Endothelial cell of umbilical vein (primary cell): ENCODE measurements around the gene RNGTT. TPM values are rescaled to one million over a fixed set of nuclear protein-coding genes. Genes with fewer than 3 reads are reported as not detected.

Experiments used
- BruUV-seq: library from RNA; stranded (reverse); fragments of 400-500 nt; replicated peaks from 2 replicates; lab custom pipeline; 2021; lab: Mats Ljungman, UMichigan
- CTCF ChIA-PET: fragments of 300-600, 350-600 bp; sonication (Branson Sonifier 250); formaldehyde crosslinking; loops from one replicate; lab custom pipeline; 2021; ENCODE audit warnings: antibody characterized with exemption, inconsistent platforms; lab: Charles Lee
- POLR2A ChIA-PET: fragments of 300-600, 350-600 bp; sonication (Branson Sonifier 250); formaldehyde crosslinking; loops from one replicate; lab custom pipeline; 2021; ENCODE audit warnings: antibody characterized with exemption, inconsistent platforms; lab: Charles Lee
- DNase-seq: peaks from one replicate; pipeline ENCODE4 v3.0.0-alpha.2; 2011; ENCODE audit warnings: low read depth, low spot score
- FAIRE-seq: peaks from 2 replicates; lab custom pipeline; 2011; peaks lifted over from hg19 to GRCh38; lab: Jason Lieb, UNC
- H2AFZ ChIP-seq: 2 replicates; pipeline ENCODE4 v1.6.0; 2012; ENCODE audit warnings: low read depth, low read length, control low read depth, inconsistent platforms
- H3K27ac ChIP-seq: 2 replicates; pipeline ENCODE4 v1.5.1; 2011; ENCODE audit warnings: low read depth, mild to moderate bottlenecking, control low read depth, low read length, moderate library complexity; ENCODE audit not compliant: insufficient read depth
- H3K27me3 ChIP-seq, 2 experiments: 2 replicates each; pipeline versions ENCODE4 v1.6.0 to v1.6.1; 2011; ENCODE audit warnings: low read length in 2 of 2, mixed read lengths in 1 of 2; ENCODE audit not compliant: control insufficient read depth in 2 of 2, insufficient read depth in 2 of 2
- H3K36me3 ChIP-seq, 2 experiments: 2 replicates in 1 of 2; 3 replicates in 1 of 2; pipeline ENCODE4 v1.5.1; 2011; ENCODE audit warnings: low read length in 2 of 2, mild to moderate bottlenecking in 1 of 2, moderate library complexity in 1 of 2; ENCODE audit not compliant: control insufficient read depth in 2 of 2, insufficient read depth in 2 of 2; ENCODE audit errors: extremely low read depth in 1 of 2
- H3K4me1 ChIP-seq: 3 replicates; pipeline ENCODE4 v1.5.1; 2011; ENCODE audit warnings: mild to moderate bottlenecking, low read length; ENCODE audit not compliant: control insufficient read depth, insufficient read depth; ENCODE audit errors: extremely low read depth
- H3K4me2 ChIP-seq: 2 replicates; pipeline ENCODE4 v1.6.1; 2011; ENCODE audit warnings: low read length, control low read depth, mixed read lengths; ENCODE audit not compliant: insufficient read depth
- H3K4me3 ChIP-seq, 3 experiments: fragments of 200-600 bp in 1 of 3; sonication (generic), shearing (Covaris generic) in 1 of 3; replicated peaks in 1 of 3; 2 replicates each; pipeline ENCODE4 v1.5.1; 2011 to 2016; ENCODE audit warnings: control low read depth in 3 of 3, low read length in 3 of 3, mild to moderate bottlenecking in 2 of 3, inconsistent platforms in 1 of 3, low read depth in 1 of 3, moderate library complexity in 1 of 3; ENCODE audit not compliant: insufficient read depth in 1 of 3
- H3K79me2 ChIP-seq: 2 replicates; pipeline ENCODE4 v1.6.0; 2012; ENCODE audit warnings: low read length, inconsistent platforms; ENCODE audit not compliant: control insufficient read depth, insufficient read depth
- H3K9ac ChIP-seq: replicated peaks from 2 replicates; pipeline ENCODE3; 2011; ENCODE audit warnings: low read length, control low read depth; ENCODE audit not compliant: insufficient read depth; ENCODE audit errors: extremely low read depth
- H3K9me1 ChIP-seq: replicated peaks from 3 replicates; pipeline ENCODE4 v1.6.0; 2011; ENCODE audit warnings: mild to moderate bottlenecking, low read length; ENCODE audit not compliant: control insufficient read depth, insufficient read depth; ENCODE audit errors: extremely low read depth
- H3K9me3 ChIP-seq: replicated peaks from 2 replicates; pipeline ENCODE4 v1.5.1; 2012; ENCODE audit warnings: low read length, inconsistent platforms; ENCODE audit not compliant: control insufficient read depth, insufficient read depth
- H4K20me1 ChIP-seq: replicated peaks from 2 replicates; pipeline ENCODE3; 2011; ENCODE audit warnings: mild to moderate bottlenecking, low read length; ENCODE audit not compliant: control insufficient read depth, insufficient read depth; ENCODE audit errors: extremely low read depth
- CTCF ChIP-seq, 2 donors: IDR thresholded peaks; 1 replicate in 1 of 2; 2 replicates in 1 of 2; pipeline ENCODE4 v1.5.1; 2011; ENCODE audit warnings: low read length in 2 of 2, mild to moderate bottlenecking in 2 of 2, moderate library complexity in 2 of 2, control low read depth in 1 of 2, inconsistent platforms in 1 of 2, low read depth in 1 of 2; ENCODE audit not compliant: insufficient read depth in 1 of 2; ENCODE audit errors: extremely low read depth in 1 of 2
- EZH2 ChIP-seq: IDR thresholded peaks from 2 replicates; pipeline ENCODE4 v1.6.1; 2012; ENCODE audit warnings: borderline replicate concordance, low read depth, mild to moderate bottlenecking, moderate library complexity, low read length, inconsistent platforms; ENCODE audit not compliant: severe bottlenecking
- FOS ChIP-seq: IDR thresholded peaks from 2 replicates; pipeline ENCODE4 v1.6.1; 2011; ENCODE audit warnings: mild to moderate bottlenecking, low read length, moderate library complexity, borderline replicate concordance; ENCODE audit not compliant: insufficient read depth
- GATA2 ChIP-seq: IDR thresholded peaks from 2 replicates; pipeline ENCODE4 v1.7.0; 2011; ENCODE audit warnings: low read depth, mild to moderate bottlenecking, moderate library complexity, mixed read lengths, low read length; ENCODE audit not compliant: insufficient read length, insufficient read depth
- JUN ChIP-seq: IDR thresholded peaks from 2 replicates; pipeline ENCODE4 v1.6.1; 2011; ENCODE audit warnings: borderline replicate concordance, low read depth; ENCODE audit not compliant: insufficient read length, insufficient read depth
- MAX ChIP-seq: IDR thresholded peaks from 2 replicates; pipeline ENCODE4 v1.6.1; 2011; ENCODE audit not compliant: insufficient read depth, insufficient read length
- MYC ChIP-seq: IDR thresholded peaks from one replicate; pipeline ENCODE4 v1.6.1; 2011; ENCODE audit warnings: mild to moderate bottlenecking, low read depth, low read length
- POLR2A ChIP-seq: IDR thresholded peaks from 2 replicates; pipeline ENCODE4 v1.6.1; 2012; ENCODE audit warnings: low read depth, mild to moderate bottlenecking, control low read depth, low read length
- POLR2AphosphoS5 ChIP-seq: IDR thresholded peaks from 2 replicates; pipeline ENCODE4 v1.6.1; 2012; ENCODE audit warnings: low read depth, mild to moderate bottlenecking, control low read depth, low read length, moderate library complexity; ENCODE audit not compliant: insufficient read depth
- dilution Hi-C: fragments of 300-500 bp; cut with MboI; formaldehyde crosslinking; loops from one replicate; pipeline ENCODE4 v1.15.0; 2019; ENCODE audit warnings: low sequenced_read_pairs; ENCODE audit not compliant: extremely low pct_ligation_motif_present
- intact Hi-C: fragments of 100-400 bp; cut with micrococcal nuclease; formaldehyde crosslinking; loops from one replicate; pipeline ENCODE4 v1.10.0; 2022
- polyA plus RNA-seq, 4 experiments: library from polyadenylated mRNA; depleted of rRNA in 3 of 4; stranded (reverse) in 3 of 4; unstranded in 1 of 4; fragments of >200 nt; gene quantifications; 2 replicates each; pipeline versions ENCODE4 v1.2.1 to v1.2.3, GENCODE V29; 2011 to 2012; ENCODE audit warnings: missing spikeins in 1 of 4
- total RNA-seq: library from RNA; stranded (reverse); gene quantifications from 2 replicates; pipeline ENCODE4 v1.2.3, GENCODE V29; 2021

RNGTT gene
- total and polyA plus RNA-seq, 2 donors (not counting 3 experiments of a cell fraction or from before 2014, with no cell fraction given), result 2.1 to 13.1 TPM

GRCh38 chr6:89011436-89011835, 48.0 kb upstream of the RNGTT start:
- intact Hi-C loops, result no loop called here

More at GRCh38 chr6:89011436-89011835, 48.0 kb upstream of the RNGTT start:
- H3K4me3 ChIP-seq, result no peak overlapping the region
- FAIRE-seq (no peak), DNase-seq (no peak)
- ChIA-PET CTCF (interaction anchor here (0.9 to 1.6 kb wide), 4 partner anchors 10 to 29 kb away, joined by 3 to 5 read pairs (median 4); no protein-coding TSS in a partner anchor), POLR2A (no interaction called here)
- H3K9me3 ChIP-seq, result no peaks in the 10 kb centered on the region
- H3K4me1 ChIP-seq, result no peaks in the 10 kb centered on the region
- H3K9me1 ChIP-seq, result no peaks in the 10 kb centered on the region
- no peak overlapping the region for H3K4me2 ChIP-seq
- H3K79me2 ChIP-seq, result no peaks in the 10 kb centered on the region
- no peaks in the 10 kb centered on the region for H4K20me1 ChIP-seq
- no peak overlapping the region for H3K9ac ChIP-seq
- no peak overlapping the region for H3K27ac ChIP-seq
- H3K36me3 ChIP-seq, result no peaks in the 10 kb centered on the region
- H3K27me3 ChIP-seq, result peaks cover 0 to 3% of the 10 kb centered on the region in 2 experiments
- TF ChIP-seq FOS (no peak), MAX (no peak), POLR2A (no peak), JUN (no peak), CTCF (IDR thresholded peaks at IDR 0.05; ENCODE audit: extremely low read depth in 1 of 2, insufficient read depth in 1 of 2, low read depth in 1 of 2, low read length in 2 of 2) (no peak), EZH2 (no peak), MYC (no peak), GATA2 (no peak), POLR2AphosphoS5 (no peak)
- BruUV-seq, result no TSS peak
- no peak overlapping the region for H2AFZ ChIP-seq
- dilution Hi-C loops, result no loop called here
